Right atrium auricular region (tissue), 2 donors: ENCODE measurements around the gene JARID2. TPM values are rescaled to one million over a fixed set of nuclear protein-coding genes. Genes with fewer than 3 reads are reported as not detected.

Experiments
- DNase-seq: peaks from one replicate; pipeline ENCODE4 v3.0.0-alpha.2; 2019; ENCODE audit warnings: low spot score
- H3K27ac ChIP-seq, 2 donors: fragments of 200-600 bp; sonication (generic); 1 replicate in 1 of 2; 2 replicates in 1 of 2; pipeline ENCODE4 v1.5.1; 2016 to 2019
- H3K27me3 ChIP-seq, 2 donors: fragments of 200-600 bp; sonication (generic); one replicate each; pipeline versions ENCODE4 v1.5.1 to v1.6.0; 2017 to 2019
- H3K36me3 ChIP-seq: fragments of 200-600 bp; sonication (generic); one replicate; pipeline ENCODE4 v1.5.1; 2016
- H3K4me1 ChIP-seq, 2 donors: fragments of 200-600 bp; sonication (generic); one replicate each; pipeline versions ENCODE4 v1.5.1 to v1.6.0; 2017 to 2019
- H3K4me3 ChIP-seq, 2 donors: fragments of 200-600 bp; sonication (generic); 1 replicate in 1 of 2; 2 replicates in 1 of 2; pipeline ENCODE4 v1.5.1; 2017 to 2019; ENCODE audit warnings: mild to moderate bottlenecking in 1 of 2, moderate library complexity in 1 of 2
- H3K9me3 ChIP-seq, 2 donors: fragments of 200-600 bp; sonication (generic); one replicate each; pipeline ENCODE4 v1.5.1; 2019
- CTCF ChIP-seq, 2 donors: fragments of 200-600 bp; sonication (generic); IDR thresholded peaks; one replicate each; pipeline ENCODE4 v1.5.1; 2019; ENCODE audit warnings: antibody characterized with exemption in 2 of 2
- total RNA-seq, 2 donors: library from RNA; depleted of rRNA; stranded (reverse); fragments of >200 nt; gene quantifications; one replicate each; pipeline ENCODE4 v1.1.0, GENCODE V29; 2016

JARID2 gene
- total RNA-seq, 2 donors from 2014 or later, result 6.5 to 6.7 TPM

GRCh38 chr6:15256538-15257271, 10.8 kb downstream of the JARID2 start:
- H3K4me1 ChIP-seq, result peaks cover 0 to 80% of the 10 kb centered on the region in 2 donors
- no peak for DNase-seq
- no peak overlapping the region for H3K4me3 ChIP-seq
- H3K9me3 ChIP-seq, result no peaks in the 10 kb centered on the region
- TF ChIP-seq CTCF (IDR thresholded peaks at IDR 0.05), result no peak
- peak overlapping the region; percentile 45 to 65 for H3K27ac ChIP-seq
- H3K36me3 ChIP-seq, result no peaks in the 10 kb centered on the region
- H3K27me3 ChIP-seq, result no peaks in the 10 kb centered on the region

GRCh38 chr6:15257357-15258132, 11.7 kb downstream of the JARID2 start:
- H3K27me3 ChIP-seq, result no peaks in the 10 kb centered on the region
- DNase-seq, result no peak
- H3K4me3 ChIP-seq, result no peak overlapping the region
- H3K4me1 ChIP-seq, result peaks cover 0 to 71% of the 10 kb centered on the region in 2 donors
- peak overlapping the region; percentile 39 to 65 for H3K27ac ChIP-seq
- no peaks in the 10 kb centered on the region for H3K9me3 ChIP-seq
- no peak for TF ChIP-seq CTCF (IDR thresholded peaks at IDR 0.05)
- H3K36me3 ChIP-seq, result no peaks in the 10 kb centered on the region

GRCh38 chr6:15259766-15260098, 13.9 kb downstream of the JARID2 start:
- no peak for DNase-seq
- no peaks in the 10 kb centered on the region for H3K27me3 ChIP-seq
- H3K4me3 ChIP-seq, result no peak overlapping the region
- no peak for TF ChIP-seq CTCF (IDR thresholded peaks at IDR 0.05)
- H3K27ac ChIP-seq, result no peak overlapping the region
- no peaks in the 10 kb centered on the region for H3K36me3 ChIP-seq
- H3K4me1 ChIP-seq, result peaks cover 0 to 72% of the 10 kb centered on the region in 2 donors
- no peaks in the 10 kb centered on the region for H3K9me3 ChIP-seq

- Histone ChIP-seq H3K27ac (peak overlapping the region in 1 of 2 donors; percentile 35), H3K36me3 (no peaks in the 10 kb centered on the region), H3K4me3 (no peak overlapping the region), H3K27me3 (no peaks in the 10 kb centered on the region), H3K4me1 (peaks cover 0 to 75% of the 10 kb centered on the region in 2 donors), H3K9me3 (no peaks in the 10 kb centered on the region)
- TF ChIP-seq CTCF (IDR thresholded peaks at IDR 0.05), result no peak
- DNase-seq, result no peak
These were observed 14.4 kb downstream of the JARID2 start for GRCh38 chr6:15260099-15260821.

GRCh38 chr6:15263780-15264374, 18.0 kb downstream of the JARID2 start:
- no peak for TF ChIP-seq CTCF (IDR thresholded peaks at IDR 0.05)
- DNase-seq, result no peak
- no peak overlapping the region for H3K27ac ChIP-seq
- no peaks in the 10 kb centered on the region for H3K27me3 ChIP-seq
- H3K4me1 ChIP-seq, result peaks cover 0 to 75% of the 10 kb centered on the region in 2 donors
- no peak overlapping the region for H3K4me3 ChIP-seq
- H3K9me3 ChIP-seq, result no peaks in the 10 kb centered on the region
- no peaks in the 10 kb centered on the region for H3K36me3 ChIP-seq
